Neural cell (in vitro differentiated cells): ENCODE measurements around the gene MACROD1. TPM values are rescaled to one million over a fixed set of nuclear protein-coding genes. Genes with fewer than 3 reads are reported as not detected.

ENCODE experiments used
- H2AFZ ChIP-seq: fragments of 200-600, 300-800 bp; sonication (generic), shearing (Covaris generic); 2 replicates; pipeline ENCODE4 v1.6.0; 2014; ENCODE audit warnings: low read depth, mild to moderate bottlenecking, antibody characterized with exemption, low read length, moderate library complexity
- H3F3A ChIP-seq: fragments of 200-600 bp; shearing (Covaris generic); 2 replicates; pipeline ENCODE4 v1.6.1; 2016; ENCODE audit warnings: mild to moderate bottlenecking, moderate library complexity, mixed read lengths, antibody characterized with exemption, low read length; ENCODE audit not compliant: insufficient read depth, poor library complexity, severe bottlenecking
- H3K27ac ChIP-seq: fragments of 200-600, 300-800 bp; sonication (generic), shearing (Covaris generic); 2 replicates; pipeline ENCODE4 v1.5.1; 2014; ENCODE audit warnings: mild to moderate bottlenecking, low read length, moderate library complexity
- H3K27me3 ChIP-seq: fragments of 300-800, 200-600 bp; sonication (generic), shearing (Covaris generic); 2 replicates; pipeline ENCODE4 v1.6.0; 2014; ENCODE audit warnings: mild to moderate bottlenecking, low read depth, low read length, moderate library complexity; ENCODE audit not compliant: insufficient read depth
- H3K36me3 ChIP-seq: fragments of 300-800, 200-600 bp; sonication (generic), shearing (Covaris generic); 2 replicates; pipeline ENCODE4 v1.5.1; 2014; ENCODE audit warnings: mild to moderate bottlenecking, antibody characterized with exemption, low read length, moderate library complexity; ENCODE audit not compliant: insufficient read depth
- H3K4me2 ChIP-seq: fragments of 300-800, 200-600 bp; sonication (generic), shearing (Covaris generic); 2 replicates; pipeline ENCODE4 v1.6.0; 2014; ENCODE audit warnings: mild to moderate bottlenecking, low read length
- H3K4me3 ChIP-seq: fragments of 300-800, 200-600 bp; sonication (generic), shearing (Covaris generic); 2 replicates; pipeline ENCODE4 v1.5.1; 2014; ENCODE audit warnings: mild to moderate bottlenecking, low read length, moderate library complexity
- H3K79me2 ChIP-seq: fragments of 200-600 bp; shearing (Covaris generic); replicated peaks from 2 replicates; pipeline ENCODE4 v1.6.0; 2014; ENCODE audit warnings: mild to moderate bottlenecking, low read length, moderate library complexity; ENCODE audit not compliant: insufficient read depth
- H3K9ac ChIP-seq: fragments of 300-800, 200-600 bp; sonication (generic), shearing (Covaris generic); 2 replicates; pipeline ENCODE4 v1.6.1; 2016; ENCODE audit warnings: mild to moderate bottlenecking, low read length, mixed read lengths
- H3K9me2 ChIP-seq: fragments of 200-600 bp; shearing (Covaris generic); 2 replicates; pipeline ENCODE4 v1.6.1; 2016; ENCODE audit warnings: mild to moderate bottlenecking, low read length, mixed read lengths; ENCODE audit not compliant: insufficient read depth
- H3K9me3 ChIP-seq: fragments of 200-600, 300-800 bp; sonication (generic), shearing (Covaris generic); 2 replicates; pipeline ENCODE4 v1.6.1; 2016; ENCODE audit warnings: mild to moderate bottlenecking, mixed run types, low read length, moderate library complexity, mixed read lengths
- H4K20me1 ChIP-seq: fragments of 200-600 bp; shearing (Covaris generic); 2 replicates; pipeline ENCODE4 v1.6.1; 2016; ENCODE audit warnings: mild to moderate bottlenecking, mixed run types; ENCODE audit not compliant: insufficient read depth
- EP300 ChIP-seq: fragments of 450-650 bp; conservative IDR thresholded peaks from 2 replicates; pipeline ENCODE4 v1.6.1; 2014; ENCODE audit warnings: antibody characterized with exemption, mild to moderate bottlenecking, moderate library complexity; ENCODE audit not compliant: poor library complexity, severe bottlenecking
- EZH2 ChIP-seq: fragments of 200-600, 300-800 bp; shearing (Covaris generic), sonication (generic); IDR thresholded peaks from 2 replicates; pipeline ENCODE4 v1.6.1; 2014; ENCODE audit warnings: antibody characterized with exemption, low read length, borderline replicate concordance, mild to moderate bottlenecking; ENCODE audit not compliant: insufficient read depth, poor library complexity, severe bottlenecking
- MXI1 ChIP-seq: fragments of 450-650 bp; conservative IDR thresholded peaks from 2 replicates; pipeline ENCODE4 v1.6.1; 2014; ENCODE audit warnings: antibody characterized with exemption, mild to moderate bottlenecking; ENCODE audit not compliant: poor library complexity, severe bottlenecking
- POLR2AphosphoS5 ChIP-seq: IDR thresholded peaks from 2 replicates; pipeline ENCODE4 v1.6.1; 2012
- RAD21 ChIP-seq: fragments of 450-650 bp; conservative IDR thresholded peaks from 2 replicates; pipeline ENCODE4 v1.6.1; 2014; ENCODE audit warnings: antibody characterized with exemption, mild to moderate bottlenecking, moderate library complexity
- SMC3 ChIP-seq: fragments of 450-650 bp; conservative IDR thresholded peaks from 2 replicates; pipeline ENCODE4 v1.6.1; 2014; ENCODE audit warnings: antibody characterized with exemption, mild to moderate bottlenecking, moderate library complexity; ENCODE audit not compliant: poor library complexity
- TAF1 ChIP-seq: IDR thresholded peaks from 2 replicates; pipeline ENCODE4 v1.6.1; 2012; ENCODE audit warnings: low read depth
- polyA plus RNA-seq: library from polyadenylated mRNA; depleted of rRNA; stranded (reverse); fragments of >200 nt; gene quantifications from 2 replicates; pipeline ENCODE4 v1.2.3, GENCODE V29; 2014
- TF ChIP-seq, protein P1 (sequence below): IDR thresholded peaks from 2 replicates; pipeline ENCODE4 v1.6.1; 2012; ENCODE audit warnings: borderline replicate concordance
- TF ChIP-seq, protein P2 (sequence below): fragments of 450-650 bp; IDR thresholded peaks from 2 replicates; pipeline ENCODE4 v1.5.1; 2014; ENCODE audit warnings: antibody characterized with exemption, mild to moderate bottlenecking, moderate library complexity; ENCODE audit not compliant: poor library complexity, severe bottlenecking

MACROD1 gene
- polyA plus RNA-seq, 1 donor from 2014 or later = 30.8 TPM

DNA sequence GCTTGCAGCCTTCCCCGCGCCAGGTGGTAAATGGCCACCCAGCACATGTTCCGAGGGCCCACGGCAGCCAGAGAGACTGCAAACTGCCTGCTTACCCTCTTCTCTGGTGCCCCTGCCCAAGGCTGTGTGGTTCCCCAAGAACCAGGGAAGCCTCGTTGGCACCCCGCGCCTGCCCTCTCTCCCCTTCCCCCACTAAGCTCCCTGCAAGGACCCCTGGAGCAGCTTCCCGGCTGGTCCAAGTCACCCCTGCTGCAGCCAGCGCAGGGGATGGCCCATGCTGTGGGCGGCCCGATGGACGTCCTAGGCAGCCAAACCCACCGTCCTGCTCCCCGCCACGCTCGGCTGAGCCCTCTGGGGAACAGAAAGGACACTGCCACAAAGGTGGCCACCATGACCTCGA, 30.2 kb downstream of the MACROD1 start:
- no peaks in the 10 kb centered on the region for H3K9me2 ChIP-seq
- no peak overlapping the region for H3K4me3 ChIP-seq
- no peaks in the 10 kb centered on the region for H3K27me3 ChIP-seq
- no peaks in the 10 kb centered on the region for H3F3A ChIP-seq
- TF ChIP-seq MXI1 (no peak), TAF1 (no peak), POLR2AphosphoS5 (no peak), RAD21 (no peak), EZH2 (no peak), EP300 (no peak), SMC3 (no peak)
- TF ChIP-seq, protein P1, sequence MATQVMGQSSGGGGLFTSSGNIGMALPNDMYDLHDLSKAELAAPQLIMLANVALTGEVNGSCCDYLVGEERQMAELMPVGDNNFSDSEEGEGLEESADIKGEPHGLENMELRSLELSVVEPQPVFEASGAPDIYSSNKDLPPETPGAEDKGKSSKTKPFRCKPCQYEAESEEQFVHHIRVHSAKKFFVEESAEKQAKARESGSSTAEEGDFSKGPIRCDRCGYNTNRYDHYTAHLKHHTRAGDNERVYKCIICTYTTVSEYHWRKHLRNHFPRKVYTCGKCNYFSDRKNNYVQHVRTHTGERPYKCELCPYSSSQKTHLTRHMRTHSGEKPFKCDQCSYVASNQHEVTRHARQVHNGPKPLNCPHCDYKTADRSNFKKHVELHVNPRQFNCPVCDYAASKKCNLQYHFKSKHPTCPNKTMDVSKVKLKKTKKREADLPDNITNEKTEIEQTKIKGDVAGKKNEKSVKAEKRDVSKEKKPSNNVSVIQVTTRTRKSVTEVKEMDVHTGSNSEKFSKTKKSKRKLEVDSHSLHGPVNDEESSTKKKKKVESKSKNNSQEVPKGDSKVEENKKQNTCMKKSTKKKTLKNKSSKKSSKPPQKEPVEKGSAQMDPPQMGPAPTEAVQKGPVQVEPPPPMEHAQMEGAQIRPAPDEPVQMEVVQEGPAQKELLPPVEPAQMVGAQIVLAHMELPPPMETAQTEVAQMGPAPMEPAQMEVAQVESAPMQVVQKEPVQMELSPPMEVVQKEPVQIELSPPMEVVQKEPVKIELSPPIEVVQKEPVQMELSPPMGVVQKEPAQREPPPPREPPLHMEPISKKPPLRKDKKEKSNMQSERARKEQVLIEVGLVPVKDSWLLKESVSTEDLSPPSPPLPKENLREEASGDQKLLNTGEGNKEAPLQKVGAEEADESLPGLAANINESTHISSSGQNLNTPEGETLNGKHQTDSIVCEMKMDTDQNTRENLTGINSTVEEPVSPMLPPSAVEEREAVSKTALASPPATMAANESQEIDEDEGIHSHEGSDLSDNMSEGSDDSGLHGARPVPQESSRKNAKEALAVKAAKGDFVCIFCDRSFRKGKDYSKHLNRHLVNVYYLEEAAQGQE = no peak
- TF ChIP-seq, protein P2, sequence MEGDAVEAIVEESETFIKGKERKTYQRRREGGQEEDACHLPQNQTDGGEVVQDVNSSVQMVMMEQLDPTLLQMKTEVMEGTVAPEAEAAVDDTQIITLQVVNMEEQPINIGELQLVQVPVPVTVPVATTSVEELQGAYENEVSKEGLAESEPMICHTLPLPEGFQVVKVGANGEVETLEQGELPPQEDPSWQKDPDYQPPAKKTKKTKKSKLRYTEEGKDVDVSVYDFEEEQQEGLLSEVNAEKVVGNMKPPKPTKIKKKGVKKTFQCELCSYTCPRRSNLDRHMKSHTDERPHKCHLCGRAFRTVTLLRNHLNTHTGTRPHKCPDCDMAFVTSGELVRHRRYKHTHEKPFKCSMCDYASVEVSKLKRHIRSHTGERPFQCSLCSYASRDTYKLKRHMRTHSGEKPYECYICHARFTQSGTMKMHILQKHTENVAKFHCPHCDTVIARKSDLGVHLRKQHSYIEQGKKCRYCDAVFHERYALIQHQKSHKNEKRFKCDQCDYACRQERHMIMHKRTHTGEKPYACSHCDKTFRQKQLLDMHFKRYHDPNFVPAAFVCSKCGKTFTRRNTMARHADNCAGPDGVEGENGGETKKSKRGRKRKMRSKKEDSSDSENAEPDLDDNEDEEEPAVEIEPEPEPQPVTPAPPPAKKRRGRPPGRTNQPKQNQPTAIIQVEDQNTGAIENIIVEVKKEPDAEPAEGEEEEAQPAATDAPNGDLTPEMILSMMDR = no peak
- H2AFZ ChIP-seq = no peak overlapping the region
- H3K9ac ChIP-seq = no peak overlapping the region
- no peaks in the 10 kb centered on the region for H3K79me2 ChIP-seq
- H3K4me2 ChIP-seq = no peak overlapping the region
- no peaks in the 10 kb centered on the region for H3K9me3 ChIP-seq
- H3K36me3 ChIP-seq = no peaks in the 10 kb centered on the region
- no peak overlapping the region for H3K27ac ChIP-seq
- no peaks in the 10 kb centered on the region for H4K20me1 ChIP-seq

DNA sequence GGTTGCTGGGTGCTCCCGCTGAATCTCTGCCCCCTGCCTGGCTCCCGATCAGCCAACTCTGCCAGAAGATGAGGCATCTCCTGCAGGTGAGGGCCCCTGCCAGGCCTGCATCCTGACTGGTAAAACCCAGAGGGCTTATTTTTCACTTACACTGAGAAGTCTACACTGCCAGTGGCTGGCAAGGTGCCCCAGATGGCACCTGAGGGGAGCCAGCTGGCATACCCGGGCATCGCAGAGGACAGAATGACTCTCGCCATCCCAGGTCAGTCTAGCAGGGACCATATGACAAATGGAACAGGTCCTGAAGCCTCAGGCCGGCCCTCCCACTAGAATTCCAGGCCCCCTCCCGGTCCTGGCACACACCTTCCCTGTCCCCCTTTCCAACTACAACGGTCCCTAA, 30.9 kb downstream of the MACROD1 start:
- Histone ChIP-seq H3K9me2 (no peaks in the 10 kb centered on the region), H3K9me3 (no peaks in the 10 kb centered on the region), H3K4me3 (no peak overlapping the region), H4K20me1 (no peaks in the 10 kb centered on the region), H3K27me3 (no peaks in the 10 kb centered on the region), H3K4me2 (no peak overlapping the region), H3K79me2 (no peaks in the 10 kb centered on the region), H3K36me3 (no peaks in the 10 kb centered on the region), H3K9ac (no peak overlapping the region), H2AFZ (no peak overlapping the region), H3K27ac (no peak overlapping the region), H3F3A (no peaks in the 10 kb centered on the region)
- no peak for TF ChIP-seq POLR2AphosphoS5
- TF ChIP-seq TAF1 = no peak
- TF ChIP-seq, protein P2 = no peak
- TF ChIP-seq, protein P1 = no peak
- no peak for TF ChIP-seq SMC3
- TF ChIP-seq MXI1 = no peak
- TF ChIP-seq RAD21 = no peak
